Breast epithelium (tissue), 4 donors: ENCODE measurements around the gene GPR6. TPM values are rescaled to one million over a fixed set of nuclear protein-coding genes. Genes with fewer than 3 reads are reported as not detected.

Experiments
- DNase-seq, 2 donors: peaks; one replicate each; pipeline ENCODE4 v3.0.0-alpha.2; 2019; ENCODE audit warnings: low spot score in 2 of 2
- H3K27ac ChIP-seq, 2 donors: fragments of 200-600 bp; sonication (generic) in 1 of 2; one replicate each; pipeline ENCODE4 v1.5.1; 2016 to 2019; ENCODE audit warnings: mild to moderate bottlenecking in 1 of 2
- H3K27me3 ChIP-seq, 2 donors: fragments of 200-600 bp; sonication (generic) in 1 of 2; one replicate each; pipeline versions ENCODE4 v1.5.1 to v1.6.0; 2017 to 2019; ENCODE audit warnings: control low read depth in 1 of 2, mild to moderate bottlenecking in 1 of 2
- H3K36me3 ChIP-seq: fragments of 200-600 bp; one replicate; pipeline ENCODE4 v1.5.1; 2019
- H3K4me1 ChIP-seq, 2 donors: fragments of 200-600 bp; sonication (generic); one replicate each; pipeline ENCODE4 v1.5.1; 2016 to 2019; ENCODE audit warnings: control low read depth in 1 of 2
- H3K4me3 ChIP-seq, 3 donors: fragments of 200-600 bp; sonication (generic); 1 replicate in 2 of 3; 2 replicates in 1 of 3; pipeline ENCODE4 v1.5.1; 2016 to 2019; ENCODE audit warnings: mild to moderate bottlenecking in 3 of 3, moderate library complexity in 2 of 3
- H3K9me3 ChIP-seq, 2 donors: fragments of 200-600 bp; sonication (generic) in 1 of 2; one replicate each; pipeline ENCODE4 v1.5.1; 2016 to 2019; ENCODE audit warnings: control low read depth in 1 of 2
- CTCF ChIP-seq, 3 donors: fragments of 450-650 bp; IDR thresholded peaks; one replicate each; pipeline ENCODE4 v1.5.1; 2016 to 2017; ENCODE audit warnings: antibody characterized with exemption in 3 of 3, mild to moderate bottlenecking in 3 of 3, moderate library complexity in 3 of 3
- POLR2A ChIP-seq: fragments of 450-650 bp; IDR thresholded peaks from one replicate; pipeline ENCODE4 v1.6.1; 2016; ENCODE audit warnings: antibody characterized with exemption, mild to moderate bottlenecking, moderate library complexity
- POLR2AphosphoS5 ChIP-seq, 3 donors: sonication (generic); formaldehyde crosslinking; IDR thresholded peaks; one replicate each; pipeline ENCODE4 v1.6.1; 2017; ENCODE audit warnings: antibody characterized with exemption in 3 of 3
- intact Hi-C: fragments of 100-400 bp; cut with DNase I; formaldehyde crosslinking; loops from one replicate; pipeline ENCODE4 v1.15.1; 2023; ENCODE audit warnings: low total_unique reads
- total RNA-seq, 3 donors: library from RNA; depleted of rRNA; stranded (reverse); fragments of >200 nt; gene quantifications; one replicate each; pipeline ENCODE4 v1.1.0, GENCODE V29; 2016

GPR6 gene
- total RNA-seq, 3 donors from 2014 or later = 0.15 TPM; not detected in 2

DNA sequence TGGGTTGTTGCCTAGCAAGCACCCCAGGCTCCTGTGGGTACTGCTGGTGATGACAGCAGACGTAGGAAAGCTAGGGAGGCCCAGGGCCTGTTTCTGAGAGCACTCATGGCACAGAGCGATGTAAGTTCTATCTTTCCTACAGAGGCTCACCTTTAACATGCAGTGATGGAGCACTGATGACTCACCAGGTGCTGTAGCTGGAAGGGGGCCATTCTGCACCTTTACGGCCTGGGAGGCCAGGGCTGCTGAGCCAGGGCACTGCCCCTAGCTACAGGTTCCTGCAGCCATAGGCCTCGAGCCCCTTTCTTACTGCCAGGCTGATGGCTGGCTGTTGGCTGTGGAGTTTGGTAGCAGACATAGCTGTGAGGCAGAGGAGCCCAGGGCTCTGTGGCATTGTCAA, 31.1 kb upstream of the GPR6 start:
- H3K9me3 ChIP-seq = no peaks in the 10 kb centered on the region
- no peak overlapping the region for H3K27ac ChIP-seq
- H3K27me3 ChIP-seq = peaks cover 0 to 4% of the 10 kb centered on the region in 2 donors
- DNase-seq = no peak
- intact Hi-C loops = no loop called here
- TF ChIP-seq POLR2AphosphoS5 (IDR thresholded peaks at IDR 0.05) (no peak), CTCF (IDR thresholded peaks at IDR 0.05) (no peak), POLR2A (no peak)
- H3K36me3 ChIP-seq = no peaks in the 10 kb centered on the region
- no peaks in the 10 kb centered on the region for H3K4me1 ChIP-seq
- H3K4me3 ChIP-seq = no peak overlapping the region

DNA sequence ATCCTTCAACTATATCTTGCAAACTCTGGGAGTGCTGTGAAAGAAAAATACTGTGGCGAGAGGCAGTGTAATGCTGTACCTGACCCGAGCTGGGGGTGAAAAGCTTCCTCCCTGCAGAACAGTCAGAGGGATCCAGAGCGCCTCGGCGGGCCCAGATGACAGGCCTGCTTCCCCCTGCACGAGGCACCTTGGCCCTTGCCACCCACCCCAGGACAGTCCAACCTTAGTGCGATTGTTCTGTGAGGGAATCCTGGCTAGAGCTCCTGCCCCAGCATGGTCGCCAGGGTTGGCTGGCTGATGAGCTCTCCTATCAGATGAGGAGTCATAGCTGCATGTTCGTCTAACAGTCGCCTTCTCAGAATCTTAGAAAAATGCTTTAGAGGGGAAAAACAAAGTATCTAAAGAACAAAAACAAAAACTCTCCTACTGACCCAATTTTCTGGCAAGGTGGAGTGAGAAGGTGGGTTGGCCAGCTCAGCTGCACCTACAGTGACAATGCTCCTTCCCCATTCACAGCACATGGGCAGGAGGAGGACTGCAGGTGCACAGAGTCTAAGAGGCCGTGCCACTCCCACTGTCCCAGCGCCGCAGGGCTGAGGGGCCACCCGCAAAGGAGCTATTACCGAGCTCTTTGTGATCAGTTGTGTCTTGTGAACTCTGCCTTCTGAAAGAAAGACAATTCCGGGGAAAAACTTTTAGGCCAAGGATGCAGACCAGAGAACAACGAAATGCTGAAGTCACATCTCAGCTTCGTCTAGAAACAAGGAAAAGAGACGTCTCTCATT, 28.6 kb upstream of the GPR6 start:
- TF ChIP-seq POLR2AphosphoS5 (IDR thresholded peaks at IDR 0.05) = no peak
- no peak for TF ChIP-seq CTCF (IDR thresholded peaks at IDR 0.05)
- TF ChIP-seq POLR2A = no peak
- intact Hi-C loops = no loop called here
- H3K4me1 ChIP-seq = no peaks in the 10 kb centered on the region
- no peak for DNase-seq
- H3K9me3 ChIP-seq = no peaks in the 10 kb centered on the region
- no peak overlapping the region for H3K27ac ChIP-seq
- no peaks in the 10 kb centered on the region for H3K36me3 ChIP-seq
- H3K27me3 ChIP-seq = peaks cover 0 to 4% of the 10 kb centered on the region in 2 donors
- H3K4me3 ChIP-seq = no peak overlapping the region

- no peaks in the 10 kb centered on the region for H3K9me3 ChIP-seq
- intact Hi-C loops = no loop called here
- no peaks in the 10 kb centered on the region for H3K4me1 ChIP-seq
- H3K27me3 ChIP-seq = no peaks in the 10 kb centered on the region
- H3K4me3 ChIP-seq = no peak overlapping the region
- DNase-seq = no peak
- no peaks in the 10 kb centered on the region for H3K36me3 ChIP-seq
- no peak for TF ChIP-seq POLR2AphosphoS5 (IDR thresholded peaks at IDR 0.05)
- TF ChIP-seq CTCF (IDR thresholded peaks at IDR 0.05) = no peak
- no peak for TF ChIP-seq POLR2A
- H3K27ac ChIP-seq = no peak overlapping the region
Observed at GRCh38 chr6:109955491-109955890, 22.6 kb upstream of the GPR6 start.

DNA sequence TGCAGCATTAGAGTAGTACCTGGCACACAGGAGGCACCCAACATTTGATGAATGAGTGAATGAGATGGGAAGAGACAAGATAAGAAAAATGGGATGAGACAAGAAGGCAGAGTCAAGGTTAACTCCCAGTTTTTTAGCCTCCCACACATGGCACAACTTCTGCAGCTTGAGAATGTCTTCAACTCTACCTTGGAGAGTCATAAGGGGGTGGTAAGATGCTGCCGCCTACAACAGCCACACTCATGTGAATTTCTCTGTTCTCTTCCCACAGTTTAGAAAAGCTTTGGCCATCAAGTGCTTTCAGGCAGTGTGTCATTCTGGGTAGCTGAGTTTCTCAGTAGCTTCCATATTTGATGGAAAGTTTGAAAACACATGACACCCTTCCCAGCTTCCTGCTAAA, 19.5 kb upstream of the GPR6 start:
- no peaks in the 10 kb centered on the region for H3K36me3 ChIP-seq
- intact Hi-C loops = no loop called here
- no peak overlapping the region for H3K27ac ChIP-seq
- no peaks in the 10 kb centered on the region for H3K27me3 ChIP-seq
- no peak for DNase-seq
- TF ChIP-seq CTCF (IDR thresholded peaks at IDR 0.05) (no peak), POLR2A (no peak), POLR2AphosphoS5 (IDR thresholded peaks at IDR 0.05) (no peak)
- H3K4me3 ChIP-seq = no peak overlapping the region
- H3K4me1 ChIP-seq = no peaks in the 10 kb centered on the region
- no peaks in the 10 kb centered on the region for H3K9me3 ChIP-seq

DNA sequence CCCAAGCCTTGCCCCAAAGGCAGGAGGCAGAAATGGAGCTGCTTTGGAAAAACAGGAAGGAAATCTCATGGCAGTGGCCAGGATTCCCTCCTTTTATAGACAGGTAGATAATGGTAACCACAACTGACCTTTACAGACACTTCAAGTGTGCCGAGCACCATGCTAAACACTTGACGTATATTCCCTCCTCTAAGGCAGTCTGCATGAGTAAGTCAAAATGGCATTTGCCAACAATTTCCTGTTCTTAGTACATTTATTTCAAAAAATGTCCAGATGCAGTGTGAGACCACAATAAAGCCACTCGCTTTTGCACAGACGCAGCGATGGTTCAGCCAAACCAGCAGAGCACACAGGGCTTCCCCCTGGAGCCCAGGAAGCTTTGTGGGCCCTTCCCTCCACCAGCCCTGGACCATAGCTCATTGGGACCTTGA, 16.5 kb upstream of the GPR6 start:
- no peak for DNase-seq
- Histone ChIP-seq H3K9me3 (no peaks in the 10 kb centered on the region), H3K27ac (no peak overlapping the region), H3K4me3 (no peak overlapping the region), H3K27me3 (no peaks in the 10 kb centered on the region), H3K4me1 (no peaks in the 10 kb centered on the region), H3K36me3 (no peaks in the 10 kb centered on the region)
- no peak for TF ChIP-seq POLR2A
- no peak for TF ChIP-seq CTCF (IDR thresholded peaks at IDR 0.05)
- TF ChIP-seq POLR2AphosphoS5 (IDR thresholded peaks at IDR 0.05) = no peak
- intact Hi-C loops = no loop called here
